ENCODE data around the gene SMIM20.

The SMIM20 gene

GRCh38 chr4:25938366-25938765 is 24.3 kb downstream of the SMIM20 start:
- no peak for DNase-seq
- H3K27me3 ChIP-seq (replicated peaks; ENCODE audit: control insufficient read depth, insufficient read depth, low read length, poor library complexity, severe bottlenecking): no peaks in the 10 kb centered on the region
- no peaks in the 10 kb centered on the region for H3K4me1 ChIP-seq (ENCODE audit: control insufficient read depth, insufficient read depth, low read length, poor library complexity, severe bottlenecking)
- H3K27ac ChIP-seq (ENCODE audit: insufficient read depth, low read length, poor library complexity, severe bottlenecking): no peak overlapping the region
- H3K36me3 ChIP-seq (ENCODE audit: control insufficient read depth, insufficient read depth, low read length): no peaks in the 10 kb centered on the region
- H3K4me3 ChIP-seq (ENCODE audit: insufficient read depth, low read depth, low read length, poor library complexity, severe bottlenecking): peak overlapping the region; percentile 20
- H3K9me3 ChIP-seq (ENCODE audit: control insufficient read depth, low read length): no peaks in the 10 kb centered on the region

- Histone ChIP-seq H3K9me3 (ENCODE audit: control insufficient read depth, low read length) (no peaks in the 10 kb centered on the region), H3K4me3 (ENCODE audit: insufficient read depth, low read depth, low read length, poor library complexity, severe bottlenecking) (no peak overlapping the region), H3K27me3 (replicated peaks; ENCODE audit: control insufficient read depth, insufficient read depth, low read length, poor library complexity, severe bottlenecking) (no peaks in the 10 kb centered on the region), H3K27ac (ENCODE audit: insufficient read depth, low read length, poor library complexity, severe bottlenecking) (no peak overlapping the region), H3K36me3 (ENCODE audit: control insufficient read depth, insufficient read depth, low read length) (no peaks in the 10 kb centered on the region), H3K4me1 (ENCODE audit: control insufficient read depth, insufficient read depth, low read length, poor library complexity, severe bottlenecking) (no peaks in the 10 kb centered on the region)
- no peak for DNase-seq
Measured at GRCh38 chr4:25938787-25939186, 24.8 kb downstream of the SMIM20 start.

- H3K9me3 ChIP-seq (ENCODE audit: control insufficient read depth, low read length): no peaks in the 10 kb centered on the region
- H3K27me3 ChIP-seq (replicated peaks; ENCODE audit: control insufficient read depth, insufficient read depth, low read length, poor library complexity, severe bottlenecking): no peaks in the 10 kb centered on the region
- H3K27ac ChIP-seq (ENCODE audit: insufficient read depth, low read length, poor library complexity, severe bottlenecking): no peak overlapping the region
- no peaks in the 10 kb centered on the region for H3K4me1 ChIP-seq (ENCODE audit: control insufficient read depth, insufficient read depth, low read length, poor library complexity, severe bottlenecking)
- no peak overlapping the region for H3K4me3 ChIP-seq (ENCODE audit: insufficient read depth, low read depth, low read length, poor library complexity, severe bottlenecking)
- no peaks in the 10 kb centered on the region for H3K36me3 ChIP-seq (ENCODE audit: control insufficient read depth, insufficient read depth, low read length)
- no peak for DNase-seq
Measured at GRCh38 chr4:25939330-25939729, 25.3 kb downstream of the SMIM20 start.

- Histone ChIP-seq H3K4me1 (ENCODE audit: control insufficient read depth, insufficient read depth, low read length, poor library complexity, severe bottlenecking) (no peaks in the 10 kb centered on the region), H3K27ac (ENCODE audit: insufficient read depth, low read length, poor library complexity, severe bottlenecking) (no peak overlapping the region), H3K36me3 (ENCODE audit: control insufficient read depth, insufficient read depth, low read length) (no peaks in the 10 kb centered on the region), H3K4me3 (ENCODE audit: insufficient read depth, low read depth, low read length, poor library complexity, severe bottlenecking) (no peak overlapping the region), H3K9me3 (ENCODE audit: control insufficient read depth, low read length) (no peaks in the 10 kb centered on the region), H3K27me3 (replicated peaks; ENCODE audit: control insufficient read depth, insufficient read depth, low read length, poor library complexity, severe bottlenecking) (no peaks in the 10 kb centered on the region)
- no peak for DNase-seq
Measured at GRCh38 chr4:25941457-25942221, 27.6 kb downstream of the SMIM20 start.

GRCh38 chr4:25943312-25943711 is 29.3 kb downstream of the SMIM20 start:
- Histone ChIP-seq H3K27ac (ENCODE audit: insufficient read depth, low read length, poor library complexity, severe bottlenecking) (no peak overlapping the region), H3K4me3 (ENCODE audit: insufficient read depth, low read depth, low read length, poor library complexity, severe bottlenecking) (no peak overlapping the region), H3K36me3 (ENCODE audit: control insufficient read depth, insufficient read depth, low read length) (no peaks in the 10 kb centered on the region), H3K27me3 (replicated peaks; ENCODE audit: control insufficient read depth, insufficient read depth, low read length, poor library complexity, severe bottlenecking) (no peaks in the 10 kb centered on the region), H3K4me1 (ENCODE audit: control insufficient read depth, insufficient read depth, low read length, poor library complexity, severe bottlenecking) (no peaks in the 10 kb centered on the region), H3K9me3 (ENCODE audit: control insufficient read depth, low read length) (no peaks in the 10 kb centered on the region)
- DNase-seq: no peak

GRCh38 chr4:25943805-25944204 is 29.8 kb downstream of the SMIM20 start:
- Histone ChIP-seq H3K36me3 (ENCODE audit: control insufficient read depth, insufficient read depth, low read length) (no peaks in the 10 kb centered on the region), H3K4me3 (ENCODE audit: insufficient read depth, low read depth, low read length, poor library complexity, severe bottlenecking) (no peak overlapping the region), H3K9me3 (ENCODE audit: control insufficient read depth, low read length) (no peaks in the 10 kb centered on the region), H3K27me3 (replicated peaks; ENCODE audit: control insufficient read depth, insufficient read depth, low read length, poor library complexity, severe bottlenecking) (no peaks in the 10 kb centered on the region), H3K4me1 (ENCODE audit: control insufficient read depth, insufficient read depth, low read length, poor library complexity, severe bottlenecking) (no peaks in the 10 kb centered on the region), H3K27ac (ENCODE audit: insufficient read depth, low read length, poor library complexity, severe bottlenecking) (no peak overlapping the region)
- no peak for DNase-seq

- DNase-seq: no peak
- H3K27me3 ChIP-seq (replicated peaks; ENCODE audit: control insufficient read depth, insufficient read depth, low read length, poor library complexity, severe bottlenecking): no peaks in the 10 kb centered on the region
- no peaks in the 10 kb centered on the region for H3K9me3 ChIP-seq (ENCODE audit: control insufficient read depth, low read length)
- no peak overlapping the region for H3K4me3 ChIP-seq (ENCODE audit: insufficient read depth, low read depth, low read length, poor library complexity, severe bottlenecking)
- no peak overlapping the region for H3K27ac ChIP-seq (ENCODE audit: insufficient read depth, low read length, poor library complexity, severe bottlenecking)
- no peaks in the 10 kb centered on the region for H3K36me3 ChIP-seq (ENCODE audit: control insufficient read depth, insufficient read depth, low read length)
- H3K4me1 ChIP-seq (ENCODE audit: control insufficient read depth, insufficient read depth, low read length, poor library complexity, severe bottlenecking): no peaks in the 10 kb centered on the region
Measured at GRCh38 chr4:25948051-25948450, 34.0 kb downstream of the SMIM20 start.

GRCh38 chr4:25949173-25949748 is 35.2 kb downstream of the SMIM20 start:
- DNase-seq: no peak
- no peak overlapping the region for H3K4me3 ChIP-seq (ENCODE audit: insufficient read depth, low read depth, low read length, poor library complexity, severe bottlenecking)
- no peaks in the 10 kb centered on the region for H3K36me3 ChIP-seq (ENCODE audit: control insufficient read depth, insufficient read depth, low read length)
- H3K9me3 ChIP-seq (ENCODE audit: control insufficient read depth, low read length): no peaks in the 10 kb centered on the region
- H3K27me3 ChIP-seq (replicated peaks; ENCODE audit: control insufficient read depth, insufficient read depth, low read length, poor library complexity, severe bottlenecking): no peaks in the 10 kb centered on the region
- H3K27ac ChIP-seq (ENCODE audit: insufficient read depth, low read length, poor library complexity, severe bottlenecking): no peak overlapping the region
- no peaks in the 10 kb centered on the region for H3K4me1 ChIP-seq (ENCODE audit: control insufficient read depth, insufficient read depth, low read length, poor library complexity, severe bottlenecking)

- H3K27ac ChIP-seq (ENCODE audit: insufficient read depth, low read length, poor library complexity, severe bottlenecking): no peak overlapping the region
- H3K4me1 ChIP-seq (ENCODE audit: control insufficient read depth, insufficient read depth, low read length, poor library complexity, severe bottlenecking): no peaks in the 10 kb centered on the region
- H3K27me3 ChIP-seq (replicated peaks; ENCODE audit: control insufficient read depth, insufficient read depth, low read length, poor library complexity, severe bottlenecking): no peaks in the 10 kb centered on the region
- H3K4me3 ChIP-seq (ENCODE audit: insufficient read depth, low read depth, low read length, poor library complexity, severe bottlenecking): no peak overlapping the region
- DNase-seq: no peak
- H3K9me3 ChIP-seq (ENCODE audit: control insufficient read depth, low read length): no peaks in the 10 kb centered on the region
- no peaks in the 10 kb centered on the region for H3K36me3 ChIP-seq (ENCODE audit: control insufficient read depth, insufficient read depth, low read length)
Measured at GRCh38 chr4:25949994-25950393, 36.0 kb downstream of the SMIM20 start.

- Histone ChIP-seq H3K4me3 (ENCODE audit: insufficient read depth, low read depth, low read length, poor library complexity, severe bottlenecking) (no peak overlapping the region), H3K4me1 (ENCODE audit: control insufficient read depth, insufficient read depth, low read length, poor library complexity, severe bottlenecking) (no peaks in the 10 kb centered on the region), H3K9me3 (ENCODE audit: control insufficient read depth, low read length) (no peaks in the 10 kb centered on the region), H3K27me3 (replicated peaks; ENCODE audit: control insufficient read depth, insufficient read depth, low read length, poor library complexity, severe bottlenecking) (no peaks in the 10 kb centered on the region), H3K27ac (ENCODE audit: insufficient read depth, low read length, poor library complexity, severe bottlenecking) (no peak overlapping the region), H3K36me3 (ENCODE audit: control insufficient read depth, insufficient read depth, low read length) (no peaks in the 10 kb centered on the region)
- DNase-seq: no peak
Measured at GRCh38 chr4:25950461-25951389, 36.7 kb downstream of the SMIM20 start.
